SU-DHL-6 (cell line): Measurements from ENCODE around the gene CDH23.

Experiments
- H2AFZ ChIP-seq: fragments of 200-600 bp; sonication (generic); 2 replicates; pipeline ENCODE4 v1.6.1; 2014; ENCODE audit warnings: low read depth, mild to moderate bottlenecking, moderate library complexity, mixed read lengths, antibody characterized with exemption, low read length; ENCODE audit not compliant: severe bottlenecking
- H3F3A ChIP-seq: fragments of 200-600 bp; shearing (Covaris generic); 2 replicates; pipeline ENCODE4 v1.6.0; 2016; ENCODE audit warnings: antibody characterized with exemption, mild to moderate bottlenecking; ENCODE audit not compliant: insufficient read depth
- H3K27ac ChIP-seq: fragments of 200-600 bp; sonication (generic); 2 replicates; pipeline ENCODE4 v1.5.1; 2016; ENCODE audit warnings: low read depth, mild to moderate bottlenecking, low read length, moderate library complexity, mixed read lengths
- H3K27me3 ChIP-seq: fragments of 200-600 bp; sonication (generic), shearing (Covaris generic); 2 replicates; pipeline ENCODE4 v1.6.0; 2014; ENCODE audit warnings: mild to moderate bottlenecking, low read length
- H3K36me3 ChIP-seq: fragments of 200-600 bp; sonication (generic); 2 replicates; pipeline ENCODE4 v1.6.1; 2014; ENCODE audit warnings: mild to moderate bottlenecking, low read length, mixed read lengths
- H3K4me2 ChIP-seq: fragments of 300-600, 200-600 bp; shearing (Covaris generic), sonication (generic); 2 replicates; pipeline ENCODE4 v1.6.0; 2014; ENCODE audit warnings: low read length, low read depth, mild to moderate bottlenecking; ENCODE audit not compliant: poor library complexity, severe bottlenecking
- H3K4me3 ChIP-seq: fragments of 200-600 bp; sonication (generic); 2 replicates; pipeline ENCODE4 v1.5.1; 2014; ENCODE audit warnings: antibody characterized with exemption, low read length, mild to moderate bottlenecking, mixed read lengths; ENCODE audit not compliant: insufficient read depth, poor library complexity, severe bottlenecking
- H3K79me2 ChIP-seq: fragments of 200-600 bp; sonication (generic); 2 replicates; pipeline ENCODE4 v1.6.1; 2014; ENCODE audit warnings: mild to moderate bottlenecking, low read length, moderate library complexity; ENCODE audit not compliant: insufficient read depth
- H3K9ac ChIP-seq: fragments of 200-600 bp; sonication (generic); 2 replicates; pipeline ENCODE4 v1.7.0; 2014; ENCODE audit warnings: mild to moderate bottlenecking, low read length
- H3K9me2 ChIP-seq: fragments of 200-600 bp; sonication (generic); replicated peaks from 2 replicates; pipeline ENCODE4 v1.6.1; 2014; ENCODE audit warnings: low read length; ENCODE audit not compliant: insufficient read depth
- H3K9me3 ChIP-seq: fragments of 200-600 bp; sonication (generic); 2 replicates; pipeline ENCODE4 v1.6.1; 2014; ENCODE audit warnings: low read length, mixed read lengths; ENCODE audit not compliant: insufficient read depth
- H4K20me1 ChIP-seq: fragments of 200-600 bp; sonication (generic); 2 replicates; pipeline ENCODE4 v1.6.1; 2014; ENCODE audit warnings: low read depth, mild to moderate bottlenecking, antibody characterized with exemption, low read length, moderate library complexity, mixed read lengths
- CTCF ChIP-seq: fragments of 200-600 bp; sonication (generic); IDR thresholded peaks from one replicate; pipeline ENCODE4 v1.5.1; 2017; ENCODE audit warnings: antibody characterized with exemption, mild to moderate bottlenecking, low read length, moderate library complexity; ENCODE audit not compliant: insufficient read depth, poor library complexity, severe bottlenecking
- EZH2phosphoT487 ChIP-seq: fragments of 200-600 bp; sonication (generic), shearing (Covaris generic); conservative IDR thresholded peaks from 2 replicates; pipeline ENCODE4 v1.6.1; 2018; ENCODE audit warnings: mild to moderate bottlenecking, antibody characterized with exemption, low read length, moderate library complexity, mixed read lengths

The CDH23 gene

GRCh38 chr10:71600849-71601248, 204.1 kb downstream of the CDH23 start:
- no peaks in the 10 kb centered on the region for H3K9me3 ChIP-seq
- no peaks in the 10 kb centered on the region for H3F3A ChIP-seq
- no peaks in the 10 kb centered on the region for H4K20me1 ChIP-seq
- H3K36me3 ChIP-seq = no peaks in the 10 kb centered on the region
- no peaks in the 10 kb centered on the region for H3K79me2 ChIP-seq
- no peaks in the 10 kb centered on the region for H3K9me2 ChIP-seq
- no peak overlapping the region for H3K9ac ChIP-seq
- H3K4me3 ChIP-seq = no peak overlapping the region
- no peak overlapping the region for H3K27ac ChIP-seq
- TF ChIP-seq CTCF (no peak), EZH2phosphoT487 (no peak)
- no peaks in the 10 kb centered on the region for H3K27me3 ChIP-seq
- H3K4me2 ChIP-seq = no peak overlapping the region
- no peak overlapping the region for H2AFZ ChIP-seq

GRCh38 chr10:71601273-71601672, 204.6 kb downstream of the CDH23 start:
- H3K27ac ChIP-seq = no peak overlapping the region
- no peaks in the 10 kb centered on the region for H3K9me2 ChIP-seq
- H3K79me2 ChIP-seq = no peaks in the 10 kb centered on the region
- no peaks in the 10 kb centered on the region for H3K27me3 ChIP-seq
- no peak overlapping the region for H3K9ac ChIP-seq
- H3K4me3 ChIP-seq = no peak overlapping the region
- TF ChIP-seq EZH2phosphoT487 = no peak
- no peak for TF ChIP-seq CTCF
- no peak overlapping the region for H3K4me2 ChIP-seq
- no peaks in the 10 kb centered on the region for H4K20me1 ChIP-seq
- H3K36me3 ChIP-seq = no peaks in the 10 kb centered on the region
- H2AFZ ChIP-seq = no peak overlapping the region
- H3K9me3 ChIP-seq = no peaks in the 10 kb centered on the region
- no peaks in the 10 kb centered on the region for H3F3A ChIP-seq

GRCh38 chr10:71603150-71603549, 206.4 kb downstream of the CDH23 start:
- TF ChIP-seq EZH2phosphoT487 = no peak
- no peak for TF ChIP-seq CTCF
- H3K9ac ChIP-seq = no peak overlapping the region
- no peaks in the 10 kb centered on the region for H3K79me2 ChIP-seq
- no peak overlapping the region for H3K4me3 ChIP-seq
- no peaks in the 10 kb centered on the region for H3K27me3 ChIP-seq
- no peaks in the 10 kb centered on the region for H3K9me2 ChIP-seq
- H4K20me1 ChIP-seq = no peaks in the 10 kb centered on the region
- H3K4me2 ChIP-seq = no peak overlapping the region
- H3K36me3 ChIP-seq = no peaks in the 10 kb centered on the region
- no peak overlapping the region for H3K27ac ChIP-seq
- no peak overlapping the region for H2AFZ ChIP-seq
- H3F3A ChIP-seq = no peaks in the 10 kb centered on the region
- H3K9me3 ChIP-seq = no peaks in the 10 kb centered on the region

- H2AFZ ChIP-seq = no peak overlapping the region
- H4K20me1 ChIP-seq = no peaks in the 10 kb centered on the region
- no peaks in the 10 kb centered on the region for H3K9me3 ChIP-seq
- no peak overlapping the region for H3K4me3 ChIP-seq
- TF ChIP-seq CTCF (no peak), EZH2phosphoT487 (no peak)
- no peaks in the 10 kb centered on the region for H3K36me3 ChIP-seq
- H3K4me2 ChIP-seq = no peak overlapping the region
- H3K27ac ChIP-seq = no peak overlapping the region
- no peaks in the 10 kb centered on the region for H3K9me2 ChIP-seq
- no peaks in the 10 kb centered on the region for H3F3A ChIP-seq
- H3K79me2 ChIP-seq = no peaks in the 10 kb centered on the region
- H3K27me3 ChIP-seq = no peaks in the 10 kb centered on the region
- no peak overlapping the region for H3K9ac ChIP-seq
Measured at GRCh38 chr10:71603754-71604153, 207.0 kb downstream of the CDH23 start.
